Common myeloid progenitor, CD34-positive (primary cell): ENCODE data around the gene NAT10.

ENCODE experiments used
- CTCF ChIA-PET: fragments of 350-600 bp; sonication (Branson Sonifier 250); formaldehyde crosslinking; loops from one replicate; lab custom pipeline; 2021; ENCODE audit warnings: antibody characterized with exemption; lab: Charles Lee
- POLR2A ChIA-PET: fragments of 350-600 bp; sonication (Branson Sonifier 250); formaldehyde crosslinking; loops from one replicate; lab custom pipeline; 2021; ENCODE audit warnings: antibody characterized with exemption; lab: Charles Lee
- DNase-seq, 3 donors: peaks; one replicate each; pipeline versions ENCODE4 v3.0.0 to v3.0.0-alpha.2; 2013
- H3K27ac ChIP-seq, 2 experiments: 1 replicate in 1 of 2; 2 replicates in 1 of 2; pipeline ENCODE4 v1.7.0; 2013; ENCODE audit warnings: inconsistent platforms in 2 of 2, low read length in 2 of 2, mild to moderate bottlenecking in 2 of 2, low read depth in 1 of 2, moderate library complexity in 1 of 2; ENCODE audit not compliant: severe bottlenecking in 2 of 2, insufficient read depth in 1 of 2, poor library complexity in 1 of 2
- H3K27me3 ChIP-seq, 5 experiments: replicated peaks in 2 of 5; 1 replicate in 3 of 5; 2 replicates in 2 of 5; pipeline versions ENCODE4 v1.6.1 to v1.7.0; 2013; ENCODE audit warnings: low read length in 4 of 5, mild to moderate bottlenecking in 2 of 5, moderate library complexity in 2 of 5, inconsistent platforms in 1 of 5; ENCODE audit not compliant: insufficient read depth in 5 of 5, control insufficient read depth in 4 of 5
- H3K36me3 ChIP-seq, 4 experiments: 1 replicate in 2 of 4; 2 replicates in 2 of 4; pipeline versions ENCODE4 v1.6.1 to v1.7.0; 2013; ENCODE audit warnings: low read length in 3 of 4, control low read depth in 1 of 4, mild to moderate bottlenecking in 1 of 4; ENCODE audit not compliant: control insufficient read depth in 4 of 4, insufficient read depth in 4 of 4
- H3K4me1 ChIP-seq, 4 experiments: 1 replicate in 3 of 4; 2 replicates in 1 of 4; pipeline versions ENCODE4 v1.6.1 to v1.7.1; 2013; ENCODE audit warnings: low read length in 3 of 4, mild to moderate bottlenecking in 3 of 4, control low read depth in 1 of 4, inconsistent platforms in 1 of 4, moderate library complexity in 1 of 4; ENCODE audit not compliant: control insufficient read depth in 4 of 4, insufficient read depth in 4 of 4; ENCODE audit errors: control extremely low read depth in 1 of 4
- H3K4me3 ChIP-seq, 7 experiments: 1 replicate in 4 of 7; 2 replicates in 3 of 7; pipeline versions ENCODE4 v1.5.1 to v1.7.0; 2013; ENCODE audit warnings: mild to moderate bottlenecking in 7 of 7, low read length in 6 of 7, moderate library complexity in 6 of 7, inconsistent platforms in 2 of 7, low read depth in 2 of 7, control low read depth in 1 of 7; ENCODE audit not compliant: insufficient read depth in 4 of 7, control insufficient read depth in 1 of 7; ENCODE audit errors: extremely low read depth in 1 of 7
- H3K9me3 ChIP-seq, 5 experiments: 1 replicate in 4 of 5; 2 replicates in 1 of 5; pipeline versions ENCODE4 v1.6.1 to v1.7.1; 2013; ENCODE audit warnings: low read length in 4 of 5, mild to moderate bottlenecking in 2 of 5, inconsistent platforms in 1 of 5, low read depth in 1 of 5, moderate library complexity in 1 of 5; ENCODE audit not compliant: control insufficient read depth in 4 of 5, insufficient read depth in 2 of 5; ENCODE audit errors: control extremely low read depth in 1 of 5
- WGBS: methylation state at CpG from one replicate; pipeline ENCODE4 v1.1.5; 2013; ENCODE audit not compliant: insufficient coverage; 5-methylcytosine and 5-hydroxymethylcytosine counted together

Gene NAT10

GRCh38 chr11:34189191-34189590 is 83.8 kb downstream of the NAT10 start:
- no peak for DNase-seq
- no peak overlapping the region for H3K4me3 ChIP-seq
- H3K4me1 ChIP-seq, result peaks cover 0 to 3% (median 0%) of the 10 kb centered on the region in 4 experiments
- H3K36me3 ChIP-seq, result no peaks in the 10 kb centered on the region
- ChIA-PET POLR2A (no interaction called here), CTCF (interaction anchor here (0.9 kb wide), 1 partner anchor 15 kb away, joined by 3 read pairs; no protein-coding TSS in a partner anchor)
- no peak overlapping the region for H3K27ac ChIP-seq
- 100% methylated on average over 1 of the region's 9 CpGs for WGBS
- H3K27me3 ChIP-seq, result no peaks in the 10 kb centered on the region
- H3K9me3 ChIP-seq, result no peaks in the 10 kb centered on the region

GRCh38 chr11:34190192-34191139 is 85.0 kb downstream of the NAT10 start:
- no peak overlapping the region for H3K4me3 ChIP-seq
- no peaks in the 10 kb centered on the region for H3K9me3 ChIP-seq
- no peak overlapping the region for H3K27ac ChIP-seq
- 100% methylated on average over 3 of the region's 8 CpGs for WGBS
- no peak for DNase-seq
- POLR2A ChIA-PET, result interaction anchor here (0.5 kb wide), 1 partner anchor 44 kb away, joined by 6 read pairs; no protein-coding TSS in a partner anchor
- no peaks in the 10 kb centered on the region for H3K27me3 ChIP-seq
- H3K4me1 ChIP-seq, result no peaks in the 10 kb centered on the region
- H3K36me3 ChIP-seq, result no peaks in the 10 kb centered on the region
- CTCF ChIA-PET, result interaction anchor here (0.6 to 1.6 kb wide), 2 partner anchors 16 to 1113 kb away, joined by 3 read pairs; no protein-coding TSS in a partner anchor

- ChIA-PET CTCF (interaction anchor here (0.6 kb wide), 1 partner anchor 1112 kb away, joined by 3 read pairs; no protein-coding TSS in a partner anchor), POLR2A (interaction anchor here (0.6 kb wide), 1 partner anchor 176 kb away, joined by 3 read pairs; no protein-coding TSS in a partner anchor)
- no peak overlapping the region for H3K4me3 ChIP-seq
- H3K9me3 ChIP-seq, result no peaks in the 10 kb centered on the region
- H3K36me3 ChIP-seq, result no peaks in the 10 kb centered on the region
- 79% methylated on average over 5 of the region's 5 CpGs for WGBS
- no peak overlapping the region for H3K27ac ChIP-seq
- no peaks in the 10 kb centered on the region for H3K4me1 ChIP-seq
- no peaks in the 10 kb centered on the region for H3K27me3 ChIP-seq
- DNase-seq, result no peak
Measured at GRCh38 chr11:34191578-34191977, 86.1 kb downstream of the NAT10 start.

GRCh38 chr11:34192481-34193401 is 87.3 kb downstream of the NAT10 start:
- Histone ChIP-seq H3K4me1 (no peaks in the 10 kb centered on the region), H3K27ac (no peak overlapping the region), H3K4me3 (no peak overlapping the region), H3K9me3 (no peaks in the 10 kb centered on the region), H3K36me3 (no peaks in the 10 kb centered on the region), H3K27me3 (no peaks in the 10 kb centered on the region)
- ChIA-PET CTCF (no interaction called here), POLR2A (no interaction called here)
- DNase-seq, result no peak
- WGBS, result 89% methylated on average over 11 of the region's 14 CpGs

- H3K27ac ChIP-seq, result no peak overlapping the region
- no peaks in the 10 kb centered on the region for H3K9me3 ChIP-seq
- no peak for DNase-seq
- 100% methylated on average over 3 of the region's 13 CpGs for WGBS
- H3K27me3 ChIP-seq, result no peaks in the 10 kb centered on the region
- H3K36me3 ChIP-seq, result no peaks in the 10 kb centered on the region
- peaks cover 0 to 8% (median 2%) of the 10 kb centered on the region in 4 experiments for H3K4me1 ChIP-seq
- no peak overlapping the region for H3K4me3 ChIP-seq
- ChIA-PET CTCF (interaction anchor here (1.0 to 1.4 kb wide), 3 partner anchors 12 to 172 kb away, joined by 3 read pairs; no protein-coding TSS in a partner anchor), POLR2A (no interaction called here)
Measured at GRCh38 chr11:34194576-34195335, 89.3 kb downstream of the NAT10 start.
